Measurements from ENCODE around the gene MT3.
"Not testable (repeated sequence)": the region's sequence is repeated elsewhere in the genome, so short reads cannot be mapped to it uniquely, and the experiment has no call there.

Gene MT3

DNA sequence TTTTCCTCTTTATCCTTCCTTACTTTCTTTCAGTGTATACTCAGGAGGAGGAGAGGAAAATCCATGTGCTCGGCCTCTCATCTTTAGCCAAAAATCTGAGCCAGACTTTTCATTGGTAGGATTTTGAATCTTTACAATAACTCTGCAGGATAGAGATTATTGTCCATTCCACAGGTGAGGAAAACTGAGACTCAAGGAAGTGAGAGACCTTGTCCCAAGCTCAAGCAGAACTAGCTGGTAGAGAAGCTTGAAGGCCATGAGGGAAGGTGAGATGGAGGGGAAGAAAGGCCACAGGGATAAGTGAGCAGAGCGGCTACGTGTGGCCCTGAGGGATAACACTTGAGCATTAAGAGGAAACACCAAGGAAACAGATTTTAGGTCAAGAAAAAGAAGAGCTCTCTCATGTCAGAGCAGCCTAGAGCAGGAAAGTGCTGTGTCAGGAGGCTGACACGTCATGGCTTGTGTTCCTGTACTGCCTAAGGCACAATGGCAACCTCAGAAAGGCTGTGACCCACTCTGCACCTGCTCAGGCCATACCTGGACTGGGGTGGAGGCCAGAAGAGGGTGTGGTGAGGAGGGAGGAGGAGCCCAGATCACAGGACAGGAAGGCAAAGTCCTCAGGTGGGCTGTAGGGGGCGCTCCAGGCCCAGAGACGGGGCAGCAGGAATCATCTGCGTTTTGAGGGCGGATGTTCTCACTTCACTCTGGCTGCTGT is 12.6 kb upstream of the MT3 start:
- DNase-seq (ENCODE audit: low read depth, low spot score), result peak; percentile 88
- H3K27ac ChIP-seq, result peak overlapping the region; percentile 31

DNA sequence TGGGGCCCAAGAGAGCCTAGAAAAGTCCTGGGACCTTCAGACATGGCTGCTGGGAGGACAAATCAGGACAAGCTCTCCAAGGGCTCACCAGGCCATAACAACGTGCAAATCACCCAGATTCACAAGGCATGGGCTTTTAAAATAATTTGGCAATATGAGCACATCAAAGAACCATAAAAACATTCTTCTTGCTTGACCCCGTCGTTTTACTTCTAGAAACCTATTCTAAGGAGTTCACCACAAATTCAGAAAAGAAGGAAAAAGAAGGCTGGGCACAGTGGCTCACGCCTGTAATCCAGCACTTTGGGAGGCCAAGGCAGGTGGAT is 12.1 kb upstream of the MT3 start:
- no peak overlapping the region for H3K27ac ChIP-seq
- no peak for DNase-seq (ENCODE audit: low read depth, low spot score)

GRCh38 chr16:56580391-56581048 is 8.8 kb upstream of the MT3 start:
- DNase-seq (ENCODE audit: low read depth, low spot score), result no peak
- no peak overlapping the region for H3K27ac ChIP-seq

DNA sequence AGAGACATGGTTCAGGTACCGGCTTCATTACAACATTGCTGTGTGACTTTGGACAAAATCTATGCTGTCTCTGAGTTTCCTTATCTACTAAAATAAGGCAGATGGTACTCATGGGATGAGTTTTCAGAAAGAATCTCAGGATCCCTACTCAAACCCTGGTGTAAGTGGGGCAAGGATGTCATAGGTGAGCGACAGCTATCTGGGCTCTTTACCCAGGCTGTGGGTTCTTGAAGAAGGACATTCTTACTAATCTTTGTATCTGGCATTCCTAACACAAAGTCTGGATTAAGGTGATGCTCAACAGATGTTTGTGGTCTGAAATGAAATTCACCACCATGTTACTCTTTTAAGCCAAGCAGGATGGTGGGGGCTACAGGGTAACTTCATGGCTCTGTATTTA is 6.4 kb upstream of the MT3 start:
- not testable (repeated sequence) for DNase-seq (ENCODE audit: low read depth, low spot score); H3K27ac ChIP-seq

DNA sequence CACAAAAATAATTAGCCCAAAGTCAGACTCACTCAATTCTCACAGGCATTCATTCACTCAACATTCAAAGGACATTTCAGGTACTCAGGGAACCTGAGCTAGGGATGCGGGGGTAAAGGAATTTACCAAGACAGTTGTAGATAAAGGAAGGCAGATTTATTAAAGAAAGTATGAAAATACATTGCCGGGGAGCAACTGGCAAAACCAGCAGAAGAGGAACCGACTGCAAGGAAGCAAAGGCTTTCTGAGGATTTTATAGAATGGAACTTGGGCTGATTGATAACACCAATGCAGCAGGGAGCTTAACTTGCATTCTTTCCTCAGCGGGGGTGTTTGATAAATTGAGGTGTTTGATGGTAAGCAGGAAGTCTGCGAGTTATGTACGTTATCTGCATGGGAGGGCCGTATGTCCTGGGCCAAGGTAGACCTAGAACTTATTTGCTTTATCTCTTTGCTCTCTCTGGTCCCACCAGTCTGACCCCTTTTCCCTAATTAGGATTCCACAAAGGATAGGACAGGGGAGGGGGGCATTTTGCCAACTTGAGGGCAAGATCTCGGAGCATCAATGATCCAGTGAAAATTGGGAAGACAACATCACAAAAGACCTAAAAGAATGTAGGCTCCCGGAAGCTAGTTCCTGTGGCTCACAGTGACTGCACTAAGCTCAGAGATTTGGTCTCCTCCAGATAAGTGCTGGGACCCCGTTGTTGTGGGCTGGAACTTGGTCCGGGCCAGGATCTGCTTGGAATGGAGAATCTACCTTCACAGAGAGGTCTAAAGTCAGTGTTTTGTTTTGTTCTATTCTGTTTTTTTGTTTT is 5.8 kb upstream of the MT3 start:
- H3K27ac ChIP-seq, result no peak overlapping the region
- DNase-seq (ENCODE audit: low read depth, low spot score), result no peak

DNA sequence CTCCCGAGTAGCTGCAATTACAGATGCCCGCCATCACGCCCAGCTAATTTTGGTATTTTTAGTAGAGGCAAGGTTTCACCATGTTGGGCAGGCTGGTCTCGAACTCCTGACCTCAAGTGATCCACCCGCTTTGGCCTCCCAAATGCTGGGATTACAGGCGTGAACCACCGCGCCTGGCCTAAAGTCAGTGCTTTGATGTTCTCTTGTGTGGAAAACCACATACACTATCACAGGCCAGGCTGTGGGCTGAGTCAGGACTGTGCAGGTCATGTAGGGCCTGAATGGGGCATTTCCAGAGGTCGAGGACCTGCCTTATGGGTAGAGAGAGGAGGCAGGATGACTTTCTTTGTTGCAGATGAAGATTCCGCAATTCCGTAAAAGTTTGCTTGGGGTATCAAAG is 5.1 kb upstream of the MT3 start:
- DNase-seq (ENCODE audit: low read depth, low spot score), result no peak
- no peak overlapping the region for H3K27ac ChIP-seq

DNA sequence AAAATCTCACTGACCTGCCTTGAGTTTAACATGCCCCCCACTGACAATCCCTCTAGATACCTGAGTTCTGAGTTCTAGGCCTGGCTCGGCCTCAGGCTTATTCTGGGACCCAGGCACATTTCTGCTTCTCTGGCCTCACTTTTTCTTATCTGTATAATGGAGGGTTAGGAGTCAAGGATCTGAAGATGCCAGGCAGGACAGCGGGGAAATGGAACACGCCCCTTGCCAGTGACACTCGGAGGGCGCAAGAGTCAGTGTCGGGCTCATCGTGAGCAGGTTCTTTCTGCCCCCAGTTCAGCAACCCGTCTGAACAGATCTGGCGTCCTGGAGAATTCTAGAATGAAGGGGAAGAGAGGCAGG is 567 bp upstream of the MT3 start:
- no peak overlapping the region for H3K27ac ChIP-seq
- no peak for DNase-seq (ENCODE audit: low read depth, low spot score)

DNA sequence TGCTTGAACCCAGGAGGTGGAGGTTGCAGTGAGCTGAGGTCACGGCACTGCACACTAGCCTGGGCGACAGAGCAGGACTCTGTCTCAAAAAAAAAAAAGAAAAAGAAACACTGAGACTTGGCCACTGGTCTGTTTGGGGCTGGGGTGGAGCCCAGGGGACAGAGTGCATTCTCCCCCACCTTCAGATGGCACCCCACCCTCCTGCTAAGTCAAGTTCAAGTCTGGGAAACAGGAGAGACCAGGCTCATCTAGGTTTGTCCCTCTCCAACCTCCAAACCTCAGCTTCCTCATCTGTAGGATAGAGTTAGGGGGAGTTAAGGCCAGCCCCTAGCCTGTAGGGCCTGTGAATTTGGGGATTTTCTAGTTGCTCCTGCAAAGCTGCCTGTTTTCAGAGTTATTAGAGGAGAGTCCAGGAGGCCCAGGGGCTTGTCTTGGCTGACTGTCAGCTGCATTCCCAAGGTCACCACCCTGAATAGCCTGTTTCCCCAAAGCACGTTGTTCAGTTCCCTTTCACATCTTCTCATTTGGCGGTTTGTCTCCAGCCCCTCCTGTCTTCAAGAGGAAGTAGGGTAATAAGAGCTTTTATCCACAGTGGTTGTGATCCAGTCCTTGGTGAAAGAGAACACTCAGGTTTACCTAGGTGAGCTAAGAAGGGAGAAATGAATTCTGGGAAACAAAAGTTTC is 2.2 kb downstream of the MT3 start:
- no peak overlapping the region for H3K27ac ChIP-seq
- DNase-seq (ENCODE audit: low read depth, low spot score), result no peak

DNA sequence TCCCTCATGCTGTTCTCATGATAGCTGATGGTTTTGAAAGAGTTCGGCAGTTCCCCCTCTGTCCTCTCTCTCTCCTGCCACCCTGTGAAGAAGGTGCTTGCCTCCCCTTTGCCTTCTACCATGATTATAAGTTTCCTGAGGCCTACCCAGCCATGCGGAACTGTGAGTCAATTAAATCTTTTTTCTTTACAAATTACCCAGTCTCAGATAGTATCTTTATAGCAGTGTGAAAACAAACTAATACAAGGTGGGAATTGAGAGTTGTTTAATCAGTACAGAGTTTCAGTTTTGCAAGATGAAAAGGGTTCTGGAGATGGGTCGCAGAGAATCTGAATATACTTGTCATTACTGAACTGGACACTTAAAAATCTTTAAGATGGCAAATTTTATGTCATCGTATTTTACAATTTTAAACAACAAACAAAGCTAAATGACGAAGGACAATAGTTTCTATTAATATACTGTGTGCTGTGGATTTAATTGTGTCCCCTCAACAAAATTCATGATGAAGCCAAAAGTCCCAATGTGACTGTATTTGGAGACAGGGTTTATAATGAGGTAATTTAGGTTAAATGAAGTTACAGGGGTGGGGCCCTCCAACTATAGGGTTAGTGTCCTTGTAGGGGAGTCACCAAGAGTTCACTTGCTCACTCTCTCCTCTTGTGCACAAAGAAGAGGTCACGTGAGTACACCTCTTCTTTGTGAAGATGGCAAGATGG is 4.4 kb downstream of the MT3 start:
- no peak overlapping the region for H3K27ac ChIP-seq
- DNase-seq (ENCODE audit: low read depth, low spot score), result no peak

- DNase-seq (ENCODE audit: low read depth, low spot score), result no peak
- H3K27ac ChIP-seq, result no peak overlapping the region
These were observed 4.9 kb downstream of the MT3 start for GRCh38 chr16:56594292-56594619.

DNA sequence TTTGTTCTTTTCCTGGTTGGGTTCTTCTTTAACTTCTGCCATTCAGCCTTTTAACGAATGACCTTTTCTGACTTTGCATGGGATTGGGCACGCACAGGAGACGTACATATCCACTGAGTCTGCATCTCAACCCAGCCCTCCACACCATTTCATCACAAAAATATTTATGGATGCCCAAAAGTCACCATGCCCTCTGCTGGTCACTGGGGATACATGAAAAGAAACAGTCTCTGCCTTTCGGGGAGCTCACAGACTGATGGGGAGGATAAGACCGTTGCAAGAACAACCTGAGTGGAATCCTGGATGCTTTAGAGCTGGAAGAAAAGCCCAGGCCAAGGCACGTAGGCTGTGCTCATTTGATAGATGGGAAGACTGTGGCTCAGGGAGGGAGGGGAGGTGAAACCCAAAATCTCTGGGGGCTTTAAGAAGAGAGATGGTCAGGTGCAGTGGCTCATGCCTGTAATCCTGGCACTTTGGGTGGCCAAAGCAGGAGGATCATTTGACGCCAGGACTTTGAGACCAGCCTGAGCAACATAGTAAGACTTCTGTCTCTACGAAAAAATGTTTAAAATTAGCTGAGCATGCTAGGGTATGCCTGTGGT is 11.2 kb downstream of the MT3 start:
- no peak overlapping the region for H3K27ac ChIP-seq
- DNase-seq (ENCODE audit: low read depth, low spot score), result no peak

DNA sequence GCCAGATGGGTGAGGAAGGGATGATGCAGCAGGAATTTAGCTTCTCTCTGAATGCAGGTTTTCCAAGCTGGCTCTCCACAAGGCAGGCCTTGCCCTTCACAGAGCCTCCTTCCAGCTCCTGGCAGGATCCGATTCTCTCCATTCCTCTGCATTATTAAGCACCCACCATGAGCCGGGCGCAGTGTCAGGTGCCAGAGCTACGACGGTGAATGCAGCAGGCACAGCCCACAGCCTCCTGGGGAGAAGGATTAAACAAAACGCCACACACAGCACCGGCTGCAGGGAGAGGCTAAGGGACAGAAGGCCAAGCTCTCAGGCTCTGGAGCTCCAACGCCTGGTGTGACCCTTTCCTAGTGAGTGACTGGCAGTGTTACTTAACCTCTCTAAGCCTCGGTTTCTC is 12.0 kb downstream of the MT3 start:
- no peak overlapping the region for H3K27ac ChIP-seq
- DNase-seq (ENCODE audit: low read depth, low spot score), result no peak

DNA sequence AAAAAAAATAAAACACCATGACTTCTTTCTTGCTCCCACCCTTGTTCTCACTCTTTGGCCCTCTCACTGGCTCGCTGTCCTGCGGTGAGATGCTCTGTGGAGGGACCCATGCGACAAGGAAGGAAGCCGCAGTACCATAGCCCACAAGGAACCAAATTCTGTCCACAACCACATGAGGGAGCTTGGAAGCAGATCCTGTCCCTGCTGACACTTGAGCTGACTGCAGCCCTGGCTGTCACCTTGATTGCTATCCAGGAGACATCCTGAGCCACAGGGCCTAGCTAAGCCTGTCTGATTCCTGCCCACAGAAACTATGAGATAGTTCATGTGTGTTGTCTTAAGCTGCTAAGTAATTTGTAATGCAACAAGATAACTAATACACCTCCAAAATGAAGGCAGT is 14.3 kb downstream of the MT3 start:
- H3K27ac ChIP-seq, result no peak overlapping the region
- no peak for DNase-seq (ENCODE audit: low read depth, low spot score)

GRCh38 chr16:56604966-56605365 is 15.6 kb downstream of the MT3 start:
- H3K27ac ChIP-seq, result peak overlapping the region; percentile 100
- DNase-seq (ENCODE audit: low read depth, low spot score), result no peak

GRCh38 chr16:56605475-56605874 is 16.1 kb downstream of the MT3 start:
- DNase-seq (ENCODE audit: low read depth, low spot score), result no peak
- peak overlapping the region; percentile 100 for H3K27ac ChIP-seq

- no peak for DNase-seq (ENCODE audit: low read depth, low spot score)
- peak overlapping the region; percentile 100 for H3K27ac ChIP-seq
These were observed 16.7 kb downstream of the MT3 start for GRCh38 chr16:56606071-56606475.

GRCh38 chr16:56606476-56607108 is 17.3 kb downstream of the MT3 start:
- H3K27ac ChIP-seq, result peak overlapping the region; percentile 100
- no peak for DNase-seq (ENCODE audit: low read depth, low spot score)

DNA sequence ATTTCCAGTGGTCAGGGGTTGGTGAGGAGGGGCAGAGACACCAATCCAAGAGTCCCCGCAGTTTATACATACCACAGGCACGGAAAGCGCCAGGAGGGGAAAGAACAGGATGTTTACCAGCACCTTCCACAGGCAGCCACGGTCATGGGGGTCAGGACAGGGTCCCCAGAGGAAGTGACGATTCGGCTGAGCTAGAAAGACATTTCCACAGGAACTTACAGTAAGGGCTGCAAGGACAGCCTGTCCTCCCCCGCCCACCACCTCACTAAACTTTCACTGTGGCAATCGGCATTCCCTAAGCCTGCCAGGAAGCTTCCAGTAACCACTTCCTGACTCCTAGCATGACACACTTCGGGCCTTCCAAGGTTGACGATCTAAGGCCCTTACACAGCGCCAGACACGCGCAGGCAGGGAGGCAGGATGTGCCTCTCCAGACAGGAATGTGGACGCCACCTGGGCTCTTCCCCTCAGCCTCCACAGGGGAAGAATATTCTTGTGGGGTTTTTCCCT is 17.8 kb downstream of the MT3 start:
- peak overlapping the region; percentile 100 for H3K27ac ChIP-seq
- DNase-seq (ENCODE audit: low read depth, low spot score), result peak; percentile 93

GRCh38 chr16:56607675-56608042 is 18.3 kb downstream of the MT3 start:
- H3K27ac ChIP-seq, result peak overlapping the region; percentile 100
- no peak for DNase-seq (ENCODE audit: low read depth, low spot score)
